GM18870 (cell line): ENCODE results near the gene PER1.
"Not testable (repeated sequence)": the region's sequence is repeated elsewhere in the genome, so short reads cannot be mapped to it uniquely, and the experiment has no call there.

Experiments used
- ATAC-seq: cut with Tn5 transposase; IDR thresholded peaks from one replicate; pipeline ENCODE4 v1.9.1; 2021; ENCODE audit warnings: moderate library complexity; ENCODE audit not compliant: unreplicated experiment

PER1 gene

GRCh38 chr17:8152112-8152775 lies at the start of gene PER1:
Gene PER1, minus strand, starts transcription at chr17:8152404. Its CDS starts 1,698 bp downstream, at chr17:8150706.
- ATAC-seq: no peak

GRCh38 chr17:8192070-8192815 lies 40.0 kb upstream of the PER1 start:
- no peak for ATAC-seq

GRCh38 chr17:8190506-8190905 lies 38.3 kb upstream of the PER1 start:
- no peak for ATAC-seq

GRCh38 chr17:8189711-8190477 lies 37.7 kb upstream of the PER1 start, which contains the start of gene BORCS6:
Gene BORCS6, minus strand, starts transcription at chr17:8190180. Its CDS starts 40 bp downstream, at chr17:8190140.
- ATAC-seq: peak; percentile 53

GRCh38 chr17:8189041-8189710 lies 37.0 kb upstream of the PER1 start:
- no peak for ATAC-seq

GRCh38 chr17:8188263-8188839 lies 36.1 kb upstream of the PER1 start:
- no peak for ATAC-seq

- ATAC-seq: peak; percentile 23
These were observed 35.5 kb upstream of the PER1 start for GRCh38 chr17:8187517-8188262.

- peak; percentile 27 for ATAC-seq
These were observed 34.7 kb upstream of the PER1 start for GRCh38 chr17:8186787-8187516.

- no peak for ATAC-seq
These were observed 34.2 kb upstream of the PER1 start for GRCh38 chr17:8186446-8186786.

- ATAC-seq: no peak
These were observed 33.6 kb upstream of the PER1 start for GRCh38 chr17:8185582-8186445.

- no peak for ATAC-seq
These were observed 25.0 kb upstream of the PER1 start for GRCh38 chr17:8176998-8177731.

- no peak for ATAC-seq
These were observed 24.2 kb upstream of the PER1 start, which contains the start of gene TMEM107 for GRCh38 chr17:8176197-8176940. Gene TMEM107, minus strand, starts transcription at chr17:8176380. Its CDS starts 94 bp downstream, at chr17:8176286.

- ATAC-seq: no peak
These were observed 23.6 kb upstream of the PER1 start for GRCh38 chr17:8175795-8176196.

GRCh38 chr17:8173871-8174322 lies 21.7 kb upstream of the PER1 start:
- no peak for ATAC-seq

GRCh38 chr17:8173056-8173870 lies 21.1 kb upstream of the PER1 start:
- ATAC-seq: peak; percentile 77

GRCh38 chr17:8170186-8170585 lies 18.0 kb upstream of the PER1 start:
- ATAC-seq: not testable (repeated sequence)
